HUES48 (cell line): Measurements from ENCODE around the gene ELMOD3.
A peak's percentile ranks its signal among the peaks of the same experiment; 100 is the strongest.

Source experiments
- H3K27ac ChIP-seq: one replicate; pipeline ENCODE4 v1.7.0; 2013; ENCODE audit warnings: low read depth, low read length, inconsistent platforms
- H3K27me3 ChIP-seq: 2 replicates; pipeline ENCODE4 v1.6.1; 2013; ENCODE audit warnings: mild to moderate bottlenecking, low read length; ENCODE audit not compliant: control insufficient read depth, insufficient read depth
- H3K36me3 ChIP-seq: 2 replicates; pipeline ENCODE4 v1.6.1; 2013; ENCODE audit warnings: low read length; ENCODE audit not compliant: control insufficient read depth, insufficient read depth
- H3K4me1 ChIP-seq: 2 replicates; pipeline ENCODE4 v1.6.1; 2013; ENCODE audit warnings: mild to moderate bottlenecking, low read length; ENCODE audit not compliant: control insufficient read depth, insufficient read depth
- H3K4me3 ChIP-seq: 2 replicates; pipeline ENCODE4 v1.5.1; 2013; ENCODE audit warnings: mild to moderate bottlenecking, low read depth, low read length
- H3K9ac ChIP-seq: 2 replicates; pipeline ENCODE4 v1.6.1; 2013; ENCODE audit warnings: mild to moderate bottlenecking, low read depth, low read length, moderate library complexity
- H3K9me3 ChIP-seq: 2 replicates; pipeline ENCODE4 v1.6.1; 2013; ENCODE audit warnings: low read length; ENCODE audit not compliant: control insufficient read depth, insufficient read depth

ELMOD3 gene

GRCh38 chr2:85430752-85431569 is 76.4 kb downstream of the ELMOD3 start:
- peak overlapping the region; percentile 79 for H3K27ac ChIP-seq

GRCh38 chr2:85431570-85432205 is 77.1 kb downstream of the ELMOD3 start:
- H3K4me1 ChIP-seq = peaks cover 40% of the 10 kb centered on the region
- H3K36me3 ChIP-seq = no peaks in the 10 kb centered on the region
- peaks cover 16% of the 10 kb centered on the region for H3K27me3 ChIP-seq
- peak overlapping the region; percentile 79 for H3K27ac ChIP-seq
- H3K4me3 ChIP-seq = peak overlapping the region; percentile 38
- no peak overlapping the region for H3K9ac ChIP-seq
- H3K9me3 ChIP-seq = no peaks in the 10 kb centered on the region

More at GRCh38 chr2:85430752-85431569, 76.4 kb downstream of the ELMOD3 start:
- Histone ChIP-seq H3K4me1 (peaks cover 38% of the 10 kb centered on the region), H3K27me3 (peaks cover 16% of the 10 kb centered on the region), H3K36me3 (no peaks in the 10 kb centered on the region), H3K9me3 (no peaks in the 10 kb centered on the region), H3K4me3 (peak overlapping the region; percentile 48), H3K9ac (no peak overlapping the region)

GRCh38 chr2:85433511-85434089 is 79.0 kb downstream of the ELMOD3 start:
- no peak overlapping the region for H3K9ac ChIP-seq
- H3K36me3 ChIP-seq = no peaks in the 10 kb centered on the region
- H3K4me1 ChIP-seq = peaks cover 42% of the 10 kb centered on the region
- peaks cover 17% of the 10 kb centered on the region for H3K27me3 ChIP-seq
- no peaks in the 10 kb centered on the region for H3K9me3 ChIP-seq
- H3K4me3 ChIP-seq = no peak overlapping the region
- no peak overlapping the region for H3K27ac ChIP-seq

- no peak overlapping the region for H3K9ac ChIP-seq
- no peaks in the 10 kb centered on the region for H3K36me3 ChIP-seq
- H3K27ac ChIP-seq = no peak overlapping the region
- H3K4me3 ChIP-seq = no peak overlapping the region
- peaks cover 36% of the 10 kb centered on the region for H3K4me1 ChIP-seq
- no peaks in the 10 kb centered on the region for H3K9me3 ChIP-seq
- H3K27me3 ChIP-seq = peaks cover 7% of the 10 kb centered on the region; the same call in 1 of the 2 replicates
Observed at GRCh38 chr2:85434696-85435095, 80.1 kb downstream of the ELMOD3 start.

- Histone ChIP-seq H3K9me3 (no peaks in the 10 kb centered on the region), H3K4me1 (peaks cover 31% of the 10 kb centered on the region), H3K4me3 (no peak overlapping the region), H3K27ac (no peak overlapping the region), H3K36me3 (no peaks in the 10 kb centered on the region), H3K27me3 (peaks cover 3% of the 10 kb centered on the region; the same call in 1 of the 2 replicates), H3K9ac (no peak overlapping the region)
Observed at GRCh38 chr2:85435220-85435958, 80.8 kb downstream of the ELMOD3 start.

GRCh38 chr2:85435981-85436835 is 81.6 kb downstream of the ELMOD3 start:
- Histone ChIP-seq H3K4me3 (no peak overlapping the region), H3K9me3 (no peaks in the 10 kb centered on the region), H3K4me1 (peaks cover 29% of the 10 kb centered on the region), H3K27me3 (peaks cover 3% of the 10 kb centered on the region; the same call in 1 of the 2 replicates), H3K27ac (no peak overlapping the region), H3K36me3 (no peaks in the 10 kb centered on the region), H3K9ac (no peak overlapping the region)

GRCh38 chr2:85436836-85437487 is 82.4 kb downstream of the ELMOD3 start:
- no peaks in the 10 kb centered on the region for H3K9me3 ChIP-seq
- peaks cover 22% of the 10 kb centered on the region for H3K4me1 ChIP-seq
- H3K9ac ChIP-seq = peak overlapping the region; percentile 52; the same call in 1 of the 2 replicates
- H3K27me3 ChIP-seq = peaks cover 3% of the 10 kb centered on the region; the same call in 1 of the 2 replicates
- peak overlapping the region; percentile 27 for H3K27ac ChIP-seq
- H3K36me3 ChIP-seq = no peaks in the 10 kb centered on the region
- peak overlapping the region; percentile 41; the same call in 1 of the 2 replicates for H3K4me3 ChIP-seq

GRCh38 chr2:85437488-85438200 is 83.1 kb downstream of the ELMOD3 start:
- Histone ChIP-seq H3K27ac (peak overlapping the region; percentile 27), H3K36me3 (no peaks in the 10 kb centered on the region), H3K9me3 (no peaks in the 10 kb centered on the region), H3K9ac (peak overlapping the region; percentile 52; the same call in 1 of the 2 replicates), H3K27me3 (peaks cover 3% of the 10 kb centered on the region; the same call in 1 of the 2 replicates), H3K4me3 (peak overlapping the region; percentile 50; the same call in 1 of the 2 replicates), H3K4me1 (peaks cover 21% of the 10 kb centered on the region)
